NCI-H2227 (cell line): Measurements from ENCODE around the gene LMTK2.
A peak's percentile ranks its signal among the peaks of the same experiment; 100 is the strongest.
"Not testable (repeated sequence)": the region's sequence is repeated elsewhere in the genome, so short reads cannot be mapped to it uniquely, and the experiment has no call there.

Source experiments
- DNase-seq: peaks from one replicate; lab custom pipeline; 2025; ENCODE audit not compliant: unreplicated experiment; lab: John Stamatoyannopoulos, UW

The LMTK2 gene

DNA sequence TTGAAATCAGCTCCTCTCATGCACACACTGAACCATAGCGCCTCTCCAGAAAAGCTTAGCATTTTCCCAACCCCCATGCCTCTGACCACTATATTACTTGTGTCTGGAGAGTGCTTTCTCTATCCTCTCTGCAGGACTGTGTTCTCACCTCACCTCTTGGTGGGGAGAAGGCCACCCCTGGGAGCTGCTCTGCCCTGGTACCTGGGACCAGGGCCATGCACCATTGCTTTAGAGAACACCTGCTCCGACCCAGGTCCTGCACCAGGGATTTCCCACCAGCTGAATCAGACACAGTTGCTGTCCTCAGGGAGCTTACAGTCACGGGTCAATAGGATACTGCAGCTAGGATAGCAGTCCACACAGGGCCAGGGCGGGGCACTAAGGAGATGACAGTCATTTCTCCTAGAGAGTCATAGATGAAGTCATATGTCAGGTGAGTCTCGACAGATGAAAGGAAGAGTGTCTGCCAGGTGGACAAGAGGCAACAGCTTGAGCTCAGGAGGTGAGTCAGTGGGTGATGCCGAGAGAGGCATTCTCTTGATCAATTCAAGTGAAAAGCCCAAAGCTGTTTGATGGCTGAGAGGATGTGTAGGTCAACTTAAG, 619 bp upstream of the LMTK2 start:
- DNase-seq, result no peak

GRCh38 chr7:98107313-98107721, 655 bp downstream of the LMTK2 start:
- DNase-seq, result peak; percentile 53

GRCh38 chr7:98110249-98111022, 3.8 kb downstream of the LMTK2 start:
- DNase-seq, result no peak

GRCh38 chr7:98112077-98112476, 5.4 kb downstream of the LMTK2 start:
- no peak for DNase-seq

DNA sequence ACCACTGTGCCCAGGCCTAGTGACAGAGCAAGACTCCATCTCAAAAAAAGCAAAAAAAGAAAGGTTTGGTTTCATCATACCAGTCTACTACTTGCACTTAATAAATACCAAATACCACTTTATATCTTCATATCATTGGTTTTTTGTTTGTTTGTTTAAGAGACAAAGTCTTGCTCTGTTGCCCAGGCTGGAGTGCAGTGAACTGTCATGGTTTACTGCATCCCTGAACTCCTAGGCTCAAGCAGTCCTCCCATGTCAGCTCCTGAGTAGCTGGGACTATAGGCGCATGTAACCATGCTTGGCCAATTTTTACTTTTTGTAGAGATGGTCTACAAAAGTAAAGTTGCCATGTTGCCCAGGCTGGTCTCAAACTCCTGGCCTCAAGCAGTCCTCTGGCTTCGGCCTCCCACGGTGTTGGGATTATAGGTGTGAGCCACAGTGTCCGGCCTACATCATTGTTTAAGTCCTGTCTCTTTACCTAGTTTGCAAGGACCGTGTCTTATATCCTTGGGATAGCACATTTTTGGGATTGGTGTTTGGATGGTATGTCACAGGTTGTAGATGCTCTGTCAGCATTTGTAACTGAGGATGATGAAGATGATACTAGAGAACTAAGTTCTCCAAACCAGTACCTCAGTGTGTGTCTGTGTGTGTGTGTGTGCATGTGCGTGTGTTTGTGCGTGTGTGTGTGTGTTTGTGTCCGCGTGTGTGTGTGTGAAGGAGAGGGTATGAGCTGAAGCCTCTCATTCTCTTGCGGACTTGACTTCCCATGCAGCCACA, 9.3 kb downstream of the LMTK2 start:
- DNase-seq, result no peak

DNA sequence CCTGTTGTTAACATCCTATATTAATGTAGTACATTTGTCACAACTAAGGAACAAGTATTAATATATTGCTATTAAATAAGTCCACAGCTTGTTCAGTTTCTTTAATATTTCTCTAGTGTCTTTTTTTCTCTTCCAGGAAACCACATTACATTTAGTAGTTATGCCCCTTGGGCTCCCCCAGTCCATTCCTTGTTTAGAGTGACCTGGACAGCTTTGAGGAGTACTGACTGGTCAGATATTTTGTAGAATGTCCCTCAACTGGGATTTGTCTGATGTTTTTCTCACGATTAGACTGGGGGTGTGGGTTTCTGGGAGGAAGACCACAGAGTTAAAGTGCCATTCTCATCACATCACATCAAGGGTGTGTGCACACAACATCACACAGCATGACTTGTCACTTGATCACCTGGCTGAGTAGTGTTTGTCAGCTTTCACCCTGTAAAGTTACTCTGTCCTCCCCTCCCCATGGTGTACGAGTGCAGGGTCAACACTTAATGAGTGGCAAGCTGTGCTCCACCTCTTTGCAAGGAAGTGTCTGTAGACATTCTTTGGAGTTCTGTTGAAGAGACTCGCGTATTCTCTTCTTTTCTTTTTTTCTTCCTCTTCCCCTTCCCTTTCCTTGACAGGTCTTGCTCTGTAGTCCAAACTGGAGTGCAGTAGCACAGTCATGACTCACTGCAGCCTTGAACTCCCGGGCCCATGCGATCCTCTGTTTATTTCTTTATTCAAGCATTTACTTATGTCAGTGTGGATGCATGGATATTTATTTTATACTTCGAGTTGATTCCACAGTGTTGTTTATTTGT, 10.2 kb downstream of the LMTK2 start:
- DNase-seq, result no peak

DNA sequence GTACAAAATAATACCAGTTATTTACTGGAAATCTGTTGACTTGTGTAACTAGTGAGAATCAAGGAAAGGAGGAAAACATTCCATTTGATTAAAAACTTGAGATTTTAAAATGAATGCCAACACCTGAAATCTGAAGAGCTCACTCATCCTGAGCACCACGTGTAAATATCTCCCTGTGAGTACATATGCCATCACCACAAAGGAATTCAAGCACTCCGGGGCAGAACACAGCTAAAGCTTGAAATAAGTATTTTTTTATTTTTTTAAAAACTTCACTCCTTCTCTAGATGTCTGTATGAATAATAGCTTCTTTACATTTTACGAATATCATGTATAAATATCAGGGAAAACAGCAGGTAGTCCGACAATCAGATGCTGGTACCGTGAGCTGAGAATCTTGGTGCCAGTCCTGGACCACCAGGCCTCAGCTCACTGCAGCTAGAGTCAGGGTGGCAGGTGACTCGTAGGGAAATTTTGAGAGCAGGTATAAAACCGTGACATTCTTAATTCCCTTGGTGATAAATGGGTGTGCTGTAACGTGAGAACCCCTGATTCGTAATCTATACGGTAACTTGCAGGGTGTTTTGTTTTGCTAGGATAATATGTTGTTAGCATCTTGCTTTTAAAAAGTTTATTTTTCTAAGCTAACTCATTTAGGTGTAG, 12.7 kb downstream of the LMTK2 start:
- no peak for DNase-seq

DNA sequence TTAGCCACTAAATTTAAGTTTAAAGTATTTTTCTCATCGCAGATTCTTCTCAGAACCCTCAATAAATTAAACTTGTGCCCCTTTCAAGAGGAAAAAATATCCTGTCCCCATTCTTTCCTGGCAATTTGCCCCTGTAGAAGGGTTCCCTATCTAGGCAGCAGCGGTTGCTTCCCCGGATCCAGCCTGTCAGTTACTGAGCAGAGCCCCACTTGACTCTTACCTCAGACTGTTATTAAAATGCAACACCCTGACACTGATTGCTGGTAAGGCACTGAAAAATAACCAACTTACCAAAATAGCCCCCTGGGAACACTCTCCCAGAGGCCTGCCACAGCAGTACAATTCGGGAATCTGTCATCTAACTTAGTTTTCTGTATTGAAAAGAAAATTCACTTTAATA, 13.9 kb downstream of the LMTK2 start:
- DNase-seq, result peak; percentile 60

DNA sequence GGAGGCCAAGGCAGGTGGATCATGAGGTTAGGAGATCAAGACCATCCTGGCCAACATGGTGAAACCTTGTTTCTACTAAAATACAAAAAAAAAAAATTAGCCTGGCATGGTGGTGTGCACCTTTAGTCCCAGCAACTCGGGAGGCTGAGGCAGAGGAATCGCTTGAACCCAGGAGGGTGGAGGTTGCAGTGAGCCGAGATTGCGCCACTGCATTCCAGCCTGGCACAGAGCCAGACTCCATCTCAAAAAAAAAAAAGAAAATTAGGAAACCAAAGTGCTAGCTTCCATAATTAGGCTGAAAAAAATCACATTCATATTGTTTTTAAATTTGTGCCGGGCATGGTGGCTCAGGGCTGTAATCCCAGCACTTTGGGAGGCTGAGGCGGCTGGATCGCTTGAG, 14.7 kb downstream of the LMTK2 start:
- DNase-seq, result not testable (repeated sequence)

GRCh38 chr7:98123365-98123696, 16.7 kb downstream of the LMTK2 start:
- DNase-seq, result no peak

DNA sequence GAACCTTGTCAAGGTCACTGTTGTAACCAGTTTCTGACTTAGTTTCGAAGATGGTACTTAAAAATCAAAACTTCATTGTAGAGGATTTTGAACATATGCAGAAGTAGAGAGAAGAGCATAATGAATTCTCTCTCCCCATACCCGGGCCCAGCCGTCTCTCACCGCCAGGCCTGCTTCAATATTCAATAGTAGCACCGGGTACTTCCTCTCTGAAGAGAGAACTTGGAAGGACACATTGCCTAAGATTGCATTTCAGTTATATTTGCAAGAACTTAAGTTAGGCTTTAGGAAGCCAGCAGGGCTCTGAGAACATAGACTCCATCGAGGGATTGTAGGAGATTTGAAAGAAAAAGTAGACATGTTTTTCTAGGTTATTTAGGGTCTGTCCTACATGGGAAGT, 19.1 kb downstream of the LMTK2 start:
- no peak for DNase-seq

- DNase-seq, result no peak
These were observed 19.9 kb downstream of the LMTK2 start for GRCh38 chr7:98126311-98127142.

DNA sequence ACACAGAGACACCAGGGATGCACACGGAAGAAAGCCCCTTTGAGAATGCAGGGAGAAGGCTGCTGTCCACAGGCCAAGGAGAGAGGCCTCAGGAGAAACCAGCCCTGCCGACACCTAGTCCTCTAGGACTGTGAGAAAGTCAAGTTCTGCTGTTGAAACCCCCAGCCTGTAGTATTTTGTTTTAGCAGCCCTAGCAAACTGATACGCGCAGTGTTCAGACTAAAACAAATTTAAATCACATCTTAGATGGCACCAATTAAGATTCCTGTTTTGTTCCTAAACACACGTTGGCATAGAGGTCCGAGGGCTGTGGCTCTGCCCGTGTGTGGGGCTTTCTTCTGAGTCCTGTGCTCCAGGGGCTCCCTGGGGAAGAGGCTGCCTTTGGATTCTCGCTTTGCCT, 21.7 kb downstream of the LMTK2 start:
- no peak for DNase-seq

GRCh38 chr7:98130959-98131358, 24.3 kb downstream of the LMTK2 start:
- no peak for DNase-seq

GRCh38 chr7:98133181-98133580, 26.5 kb downstream of the LMTK2 start:
- DNase-seq, result no peak

GRCh38 chr7:98133621-98134303, 27.1 kb downstream of the LMTK2 start:
- DNase-seq, result no peak

DNA sequence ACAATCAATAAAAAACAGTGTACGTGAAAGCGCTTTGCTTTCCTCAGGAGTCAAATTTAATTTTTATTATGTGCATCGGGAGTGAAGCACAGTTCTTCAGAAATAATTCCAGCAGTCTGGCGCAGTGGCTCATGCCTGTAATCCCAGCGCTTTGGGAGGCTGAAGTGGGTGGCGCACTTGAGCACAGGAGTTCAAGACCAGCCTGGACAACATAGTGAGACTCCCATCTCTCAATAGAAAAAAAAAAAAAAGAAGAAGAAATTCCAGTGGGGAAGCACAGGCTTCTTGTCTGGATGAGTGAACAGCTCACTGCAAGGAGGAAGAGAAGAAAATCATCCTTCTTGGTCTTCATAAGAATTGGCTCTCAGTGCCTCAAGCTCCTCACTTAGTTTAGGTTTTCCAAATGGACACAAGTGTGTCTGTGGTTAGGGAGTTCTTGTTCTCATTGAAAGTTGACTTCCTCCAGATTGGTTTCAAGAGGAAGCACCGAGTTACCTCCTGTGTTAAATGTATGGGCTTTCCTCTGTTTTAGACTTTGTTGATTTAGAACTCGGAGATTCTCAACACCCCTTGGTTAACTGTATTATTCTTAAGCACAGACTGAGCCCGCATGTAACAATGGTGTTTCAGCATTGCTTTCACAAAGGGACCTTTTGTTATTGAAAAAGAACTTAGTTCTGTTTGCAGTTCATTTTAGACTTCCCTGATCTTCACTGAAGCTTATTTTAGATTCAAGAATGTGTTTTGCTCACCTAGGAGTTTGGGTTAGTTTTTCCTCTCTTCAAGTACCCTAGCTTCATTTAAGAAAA, 28.0 kb downstream of the LMTK2 start:
- no peak for DNase-seq

GRCh38 chr7:98135984-98136383, 29.3 kb downstream of the LMTK2 start:
- DNase-seq, result no peak

- no peak for DNase-seq
These were observed 29.8 kb downstream of the LMTK2 start for GRCh38 chr7:98136423-98136822.
